Inflammatory macrophage treated with lipopolysaccharide for 4 hours (primary cell): ENCODE measurements around the gene PXMP2.

Experiments
- DNase-seq: peaks from one replicate; pipeline ENCODE4 v3.0.0-alpha.2; 2020

PXMP2 gene

GRCh38 chr12:132698341-132698740 lies 11.0 kb downstream of the PXMP2 start:
- peak; percentile 65 for DNase-seq

- peak; percentile 52 for DNase-seq
Observed at GRCh38 chr12:132700212-132700822, 12.9 kb downstream of the PXMP2 start.

- DNase-seq: no peak
Observed at GRCh38 chr12:132702640-132703039, 15.3 kb downstream of the PXMP2 start.

DNA sequence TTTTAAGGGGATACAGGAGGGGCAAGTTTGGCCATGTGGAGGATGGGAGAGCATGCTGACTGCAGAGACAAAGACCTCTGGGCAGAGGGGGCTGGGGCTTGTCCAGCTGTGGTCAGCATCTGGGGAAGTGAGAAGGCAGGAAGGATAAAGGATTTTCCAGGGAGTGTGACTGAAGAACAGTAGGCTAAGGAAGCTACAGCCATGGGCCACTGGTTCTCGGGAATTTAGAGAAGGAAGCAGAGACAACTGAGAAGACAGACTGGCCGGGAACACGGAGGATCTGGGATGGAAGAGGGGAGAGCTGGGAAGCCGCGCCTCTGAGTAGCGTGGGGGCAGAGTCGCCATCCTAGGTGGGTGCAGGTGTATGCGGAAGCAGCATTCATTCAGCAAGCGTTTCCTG lies 16.3 kb downstream of the PXMP2 start:
- DNase-seq: no peak

DNA sequence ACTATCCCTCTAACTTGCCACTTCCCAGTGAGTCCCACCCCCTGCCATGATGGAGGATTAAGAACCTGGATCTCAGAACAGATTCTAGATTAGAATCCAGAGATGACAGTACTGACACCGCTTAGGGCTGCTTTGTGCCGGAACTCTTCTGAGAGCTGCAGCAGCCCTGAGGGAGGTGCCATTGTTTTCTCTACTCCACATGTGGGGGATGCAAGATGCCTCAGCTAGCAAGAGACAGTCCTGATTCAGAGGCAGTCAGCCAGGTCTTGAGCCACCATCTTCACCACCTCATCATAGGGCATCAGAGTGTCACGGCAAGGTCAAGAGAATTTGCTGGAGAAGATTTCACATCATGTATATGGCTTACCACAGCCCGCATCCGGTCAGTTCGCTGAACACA lies 19.9 kb downstream of the PXMP2 start:
- DNase-seq: no peak

DNA sequence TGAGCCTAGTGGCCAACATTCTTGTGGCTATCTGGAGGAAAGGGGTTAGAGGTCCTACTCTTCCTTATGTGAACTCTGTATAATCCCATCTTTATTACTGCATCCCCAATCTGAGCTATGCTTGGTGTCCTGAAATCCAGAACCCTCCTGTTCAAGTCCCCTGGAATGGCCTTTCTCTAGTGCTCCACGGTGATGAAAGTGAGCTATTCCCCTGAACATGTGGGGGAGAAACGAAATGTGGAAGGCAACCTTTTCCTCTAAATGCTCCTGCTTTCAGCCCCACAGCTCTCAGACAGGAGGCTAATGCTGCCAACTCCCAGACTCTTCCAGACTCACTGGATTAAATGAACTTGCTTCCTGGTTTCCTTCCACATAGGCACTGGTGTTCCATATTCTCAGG lies 20.8 kb downstream of the PXMP2 start:
- DNase-seq: no peak

GRCh38 chr12:132710043-132710404 lies 22.6 kb downstream of the PXMP2 start:
- DNase-seq: no peak

- DNase-seq: peak; percentile 90
Observed at GRCh38 chr12:132710405-132711079, 23.2 kb downstream of the PXMP2 start, which contains the start of gene PGAM5. Gene PGAM5, plus strand, starts transcription at chr12:132710842. Its CDS starts 35 bp downstream, at chr12:132710877.

GRCh38 chr12:132711080-132711843 lies 23.9 kb downstream of the PXMP2 start:
- peak; percentile 26 for DNase-seq

GRCh38 chr12:132713123-132713522 lies 25.7 kb downstream of the PXMP2 start:
- DNase-seq: no peak

DNA sequence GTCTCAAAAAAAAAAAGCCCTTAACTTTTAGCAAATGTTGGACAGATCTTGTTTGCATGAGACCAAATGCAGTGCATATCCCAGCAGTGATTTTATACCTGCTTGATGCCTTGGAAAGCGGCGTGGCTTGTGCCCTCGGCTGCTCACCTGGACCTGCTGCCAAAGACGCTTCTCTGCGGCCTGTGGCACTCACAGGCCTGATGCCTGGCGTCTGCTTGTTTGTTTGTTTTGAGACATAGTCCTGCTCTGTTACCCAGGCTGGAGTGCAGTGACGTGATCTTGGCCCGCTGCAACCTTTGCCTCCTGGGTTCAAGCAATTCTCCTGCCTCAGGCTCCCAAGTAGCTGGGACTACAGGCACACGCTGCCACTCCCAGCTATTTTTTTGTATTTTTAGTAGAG lies 28.5 kb downstream of the PXMP2 start:
- no peak for DNase-seq

DNA sequence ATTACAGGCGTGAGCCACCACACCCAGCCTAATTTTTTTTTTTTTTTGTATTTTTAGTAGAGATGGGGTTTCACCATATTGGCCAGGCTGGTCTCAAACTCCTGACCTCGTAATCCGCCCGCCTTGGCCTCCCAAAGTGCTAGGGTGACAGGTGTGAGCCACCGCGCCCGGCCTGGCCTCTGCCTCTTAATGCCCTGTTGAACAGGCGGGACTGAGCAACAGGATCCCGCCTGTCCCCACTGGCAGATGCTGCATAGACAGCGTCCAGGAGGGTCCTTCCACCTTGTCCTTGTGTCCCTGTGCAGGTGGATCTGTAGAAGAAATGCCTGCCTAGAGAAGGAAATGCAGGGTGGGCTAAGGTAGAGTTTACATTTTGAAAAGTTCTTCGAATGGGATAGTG lies 29.0 kb downstream of the PXMP2 start:
- DNase-seq: no peak

DNA sequence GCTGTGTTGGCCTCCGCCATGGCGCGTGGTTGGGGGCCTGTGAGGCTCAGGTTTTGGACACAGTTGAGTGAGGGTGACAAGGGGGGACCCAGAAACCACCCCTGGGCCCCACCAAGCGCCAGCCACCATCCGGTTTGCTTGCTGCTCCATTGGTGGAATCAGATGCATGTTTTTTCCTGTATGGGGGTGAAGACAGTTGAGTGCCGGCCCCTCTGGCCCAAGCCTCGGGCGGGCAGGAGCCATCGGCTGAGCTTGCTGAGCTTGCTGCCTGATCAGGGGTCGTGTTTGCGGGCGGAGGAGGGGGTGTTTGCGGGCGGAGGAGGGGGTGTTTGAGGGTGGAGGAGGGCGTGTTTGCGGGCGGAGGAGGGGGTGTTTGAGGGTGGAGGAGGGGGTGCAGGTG lies 29.6 kb downstream of the PXMP2 start:
- no peak for DNase-seq

DNA sequence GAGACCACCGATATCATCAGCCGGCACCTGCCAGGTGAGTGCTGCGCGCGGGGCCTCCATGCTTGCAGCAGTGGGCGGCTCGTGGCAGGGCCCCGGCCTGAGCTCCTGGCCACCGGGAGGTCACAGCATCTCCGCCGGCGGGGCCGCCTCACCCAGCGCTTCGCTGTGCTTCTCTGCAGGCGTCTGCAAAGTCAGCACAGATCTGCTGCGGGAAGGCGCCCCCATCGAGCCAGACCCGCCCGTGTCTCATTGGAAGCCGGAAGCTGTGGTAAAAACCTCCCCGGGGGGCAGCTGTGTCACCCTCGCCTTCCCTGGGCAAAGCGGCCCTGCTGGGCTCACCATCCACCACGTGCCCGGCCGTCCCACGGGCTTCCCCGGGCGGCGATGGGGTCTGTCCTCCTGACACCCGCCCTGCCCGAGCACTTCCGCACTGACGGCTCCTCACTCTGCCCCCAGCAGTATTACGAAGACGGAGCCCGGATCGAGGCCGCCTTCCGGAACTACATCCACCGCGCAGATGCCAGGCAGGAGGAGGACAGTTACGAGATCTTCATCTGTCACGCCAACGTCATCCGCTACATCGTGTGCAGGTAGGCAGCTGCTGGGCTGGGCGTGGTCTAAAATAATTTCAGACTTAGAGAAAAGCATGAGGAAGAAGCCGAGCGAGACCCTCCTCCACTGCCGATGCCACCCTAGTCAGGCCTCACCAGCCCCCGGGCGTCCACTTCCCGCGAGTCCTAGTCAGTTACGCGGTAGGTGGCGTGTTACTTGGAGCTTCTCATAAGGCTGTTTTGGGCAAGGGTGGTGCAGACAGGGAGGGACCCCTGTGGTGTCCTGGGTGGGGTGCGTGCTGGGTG lies 30.4 kb downstream of the PXMP2 start:
- DNase-seq: no peak

DNA sequence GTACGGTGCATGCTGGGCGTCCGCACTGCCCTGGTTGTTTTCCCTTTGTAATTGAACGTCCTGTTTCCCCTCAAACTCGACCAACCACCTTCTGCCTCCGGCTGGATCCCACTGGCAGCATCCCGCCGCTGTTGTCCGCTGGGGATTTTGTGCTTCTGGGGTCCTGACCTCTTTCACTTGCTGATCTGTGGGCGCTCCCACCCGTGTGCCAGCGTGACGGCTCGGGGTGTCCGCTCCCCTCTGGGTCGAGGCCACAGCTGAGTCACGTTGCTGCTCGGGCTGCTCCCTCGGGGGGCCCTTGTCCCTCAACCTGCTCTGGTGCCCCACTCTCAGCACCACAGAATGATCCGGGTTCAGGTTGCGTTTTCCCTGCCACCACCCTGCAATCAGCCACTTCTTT lies 31.3 kb downstream of the PXMP2 start:
- no peak for DNase-seq

GRCh38 chr12:132719141-132719953 lies 32.0 kb downstream of the PXMP2 start:
- no peak for DNase-seq

DNA sequence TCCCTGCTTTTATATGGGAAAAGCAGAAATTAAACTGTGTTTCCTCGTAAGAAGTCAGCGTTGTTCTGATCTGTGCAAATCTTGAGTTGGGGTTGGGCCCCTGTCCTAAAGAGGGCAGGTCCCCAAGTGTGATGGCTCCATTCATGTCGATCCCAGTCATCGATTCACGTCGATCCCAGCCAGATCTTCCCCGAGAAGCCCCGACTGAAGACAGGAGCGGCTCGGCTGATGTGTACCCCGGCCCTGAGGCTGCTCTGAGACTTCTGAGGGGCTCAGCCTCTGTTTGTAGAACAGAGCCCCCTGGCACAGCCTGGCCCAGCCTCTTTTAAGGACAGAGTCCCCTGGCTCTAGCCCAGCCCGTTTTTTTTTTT lies 32.6 kb downstream of the PXMP2 start:
- DNase-seq: no peak

GRCh38 chr12:132720606-132721345 lies 33.4 kb downstream of the PXMP2 start:
- no peak for DNase-seq

- DNase-seq: peak; percentile 17
Observed at GRCh38 chr12:132723015-132723763, 35.8 kb downstream of the PXMP2 start.

DNA sequence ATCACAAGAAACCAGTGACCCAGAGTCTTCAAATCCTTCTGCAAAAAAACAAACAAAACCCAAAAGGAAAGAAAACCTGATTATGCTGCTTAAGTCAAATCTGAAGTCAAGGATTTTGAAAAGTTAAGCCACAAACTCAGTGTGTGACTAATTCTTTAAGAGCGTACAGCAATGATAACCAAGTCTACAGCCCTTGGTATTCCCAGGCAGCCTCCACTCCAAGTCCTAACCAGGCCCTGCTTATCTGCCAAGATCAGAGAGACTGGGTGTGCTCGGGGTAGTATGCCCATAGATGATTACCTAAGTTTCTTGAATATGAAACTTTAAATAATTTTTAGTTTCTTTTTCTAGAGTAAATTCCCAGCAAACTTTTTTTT lies 36.4 kb downstream of the PXMP2 start:
- no peak for DNase-seq
